ENCODE results near the gene SURF2.

SURF2 gene

GRCh38 chr9:133342570-133342969, 13.8 kb upstream of the SURF2 start:
- no peak overlapping the region for H3K4me3 ChIP-seq (ENCODE audit: low read depth, low read length)
- TF ChIP-seq CTCF (IDR thresholded peaks at IDR 0.05; ENCODE audit: control insufficient read depth, extremely low read depth, insufficient read depth), result 0 out of 2 replicates have a peak, but pooled peaks have one; percentile 16
- no peak for DNase-seq (ENCODE audit: low read depth)

GRCh38 chr9:133344071-133344470, 12.3 kb upstream of the SURF2 start:
- no peak for TF ChIP-seq CTCF (IDR thresholded peaks at IDR 0.05; ENCODE audit: control insufficient read depth, extremely low read depth, insufficient read depth)
- no peak for DNase-seq (ENCODE audit: low read depth)
- no peak overlapping the region for H3K4me3 ChIP-seq (ENCODE audit: low read depth, low read length)

- no peak for DNase-seq (ENCODE audit: low read depth)
- TF ChIP-seq CTCF (IDR thresholded peaks at IDR 0.05; ENCODE audit: control insufficient read depth, extremely low read depth, insufficient read depth), result no peak
- H3K4me3 ChIP-seq (ENCODE audit: low read depth, low read length), result no peak overlapping the region
Measured at GRCh38 chr9:133344979-133345378, 11.4 kb upstream of the SURF2 start.

GRCh38 chr9:133345596-133345995, 10.8 kb upstream of the SURF2 start:
- no peak for TF ChIP-seq CTCF (IDR thresholded peaks at IDR 0.05; ENCODE audit: control insufficient read depth, extremely low read depth, insufficient read depth)
- no peak for DNase-seq (ENCODE audit: low read depth)
- H3K4me3 ChIP-seq (ENCODE audit: low read depth, low read length), result no peak overlapping the region

- TF ChIP-seq CTCF (IDR thresholded peaks at IDR 0.05; ENCODE audit: control insufficient read depth, extremely low read depth, insufficient read depth), result no peak
- no peak for DNase-seq (ENCODE audit: low read depth)
- H3K4me3 ChIP-seq (ENCODE audit: low read depth, low read length), result peak overlapping the region; percentile 97
Measured at GRCh38 chr9:133346021-133346785, 10.1 kb upstream of the SURF2 start.

GRCh38 chr9:133347515-133347984, 8.8 kb upstream of the SURF2 start:
- DNase-seq (ENCODE audit: low read depth), result no peak
- TF ChIP-seq CTCF (IDR thresholded peaks at IDR 0.05; ENCODE audit: control insufficient read depth, extremely low read depth, insufficient read depth), result no peak
- peak overlapping the region; percentile 97 for H3K4me3 ChIP-seq (ENCODE audit: low read depth, low read length)
